AG10803 (cell line): Measurements from ENCODE around the gene ANKRD33B.
"Not testable (repeated sequence)": the region's sequence is repeated elsewhere in the genome, so short reads cannot be mapped to it uniquely, and the experiment has no call there.

ENCODE experiments used
- DNase-seq: peaks from one replicate; pipeline ENCODE4 v3.0.0; 2010; ENCODE audit warnings: low read depth
- H3K4me3 ChIP-seq: 2 replicates; pipeline ENCODE4 v1.5.1; 2011; ENCODE audit warnings: mild to moderate bottlenecking, low read length, control low read depth
- TF ChIP-seq, protein P1 (sequence below): conservative IDR thresholded peaks from 2 replicates; pipeline ENCODE4 v1.5.1; 2011; ENCODE audit warnings: mild to moderate bottlenecking, low read length, control low read depth, inconsistent platforms

ANKRD33B gene

DNA sequence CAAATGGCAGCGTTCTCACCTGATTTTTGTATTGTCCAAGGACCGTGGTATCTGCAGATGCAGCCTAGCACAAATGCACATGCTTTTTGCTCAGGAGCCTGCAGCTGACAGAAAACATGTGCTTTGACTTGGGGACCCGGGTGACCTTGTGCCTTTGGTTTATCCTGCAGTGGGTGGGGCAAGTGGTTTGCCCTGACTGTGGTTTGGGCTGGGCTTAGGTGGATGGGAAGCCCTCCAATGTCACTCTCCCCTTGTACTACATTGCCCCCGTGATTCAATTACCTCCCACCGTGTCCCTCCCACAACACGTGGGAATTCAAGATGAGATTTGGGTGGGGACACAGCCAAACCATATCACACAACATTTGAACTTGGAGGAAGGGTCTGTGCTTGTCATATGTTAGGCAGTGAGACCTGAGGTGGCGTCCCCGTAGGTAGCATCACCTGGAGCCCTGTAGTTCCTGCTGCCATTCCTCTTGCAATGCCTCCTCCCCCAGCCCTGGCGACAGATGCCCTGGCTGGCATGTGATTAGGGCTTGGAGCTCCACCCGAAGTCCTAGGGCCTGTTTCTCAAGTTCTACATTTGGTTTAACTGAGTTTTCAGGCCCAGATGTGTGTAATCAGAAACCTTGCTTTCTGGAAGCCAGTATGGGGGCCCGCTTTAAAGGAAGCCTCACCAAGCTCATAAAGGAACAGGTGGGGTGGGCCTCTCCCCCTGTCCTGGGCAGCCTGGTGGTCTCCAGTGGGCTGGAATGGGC lies 2.1 kb downstream of the ANKRD33B start:
- TF ChIP-seq, protein P1, sequence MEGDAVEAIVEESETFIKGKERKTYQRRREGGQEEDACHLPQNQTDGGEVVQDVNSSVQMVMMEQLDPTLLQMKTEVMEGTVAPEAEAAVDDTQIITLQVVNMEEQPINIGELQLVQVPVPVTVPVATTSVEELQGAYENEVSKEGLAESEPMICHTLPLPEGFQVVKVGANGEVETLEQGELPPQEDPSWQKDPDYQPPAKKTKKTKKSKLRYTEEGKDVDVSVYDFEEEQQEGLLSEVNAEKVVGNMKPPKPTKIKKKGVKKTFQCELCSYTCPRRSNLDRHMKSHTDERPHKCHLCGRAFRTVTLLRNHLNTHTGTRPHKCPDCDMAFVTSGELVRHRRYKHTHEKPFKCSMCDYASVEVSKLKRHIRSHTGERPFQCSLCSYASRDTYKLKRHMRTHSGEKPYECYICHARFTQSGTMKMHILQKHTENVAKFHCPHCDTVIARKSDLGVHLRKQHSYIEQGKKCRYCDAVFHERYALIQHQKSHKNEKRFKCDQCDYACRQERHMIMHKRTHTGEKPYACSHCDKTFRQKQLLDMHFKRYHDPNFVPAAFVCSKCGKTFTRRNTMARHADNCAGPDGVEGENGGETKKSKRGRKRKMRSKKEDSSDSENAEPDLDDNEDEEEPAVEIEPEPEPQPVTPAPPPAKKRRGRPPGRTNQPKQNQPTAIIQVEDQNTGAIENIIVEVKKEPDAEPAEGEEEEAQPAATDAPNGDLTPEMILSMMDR: no peak
- DNase-seq: peak; percentile 42
- peak overlapping the region; percentile 93 for H3K4me3 ChIP-seq

- TF ChIP-seq, protein P1: no peak
Observed at GRCh38 chr5:10566543-10567068, 2.7 kb downstream of the ANKRD33B start.

GRCh38 chr5:10567121-10567591 lies 3.3 kb downstream of the ANKRD33B start:
- TF ChIP-seq, protein P1: no peak
- no peak for DNase-seq
- H3K4me3 ChIP-seq: peak overlapping the region; percentile 93

More at GRCh38 chr5:10566543-10567068, 2.7 kb downstream of the ANKRD33B start:
- no peak for DNase-seq
- H3K4me3 ChIP-seq: peak overlapping the region; percentile 93

DNA sequence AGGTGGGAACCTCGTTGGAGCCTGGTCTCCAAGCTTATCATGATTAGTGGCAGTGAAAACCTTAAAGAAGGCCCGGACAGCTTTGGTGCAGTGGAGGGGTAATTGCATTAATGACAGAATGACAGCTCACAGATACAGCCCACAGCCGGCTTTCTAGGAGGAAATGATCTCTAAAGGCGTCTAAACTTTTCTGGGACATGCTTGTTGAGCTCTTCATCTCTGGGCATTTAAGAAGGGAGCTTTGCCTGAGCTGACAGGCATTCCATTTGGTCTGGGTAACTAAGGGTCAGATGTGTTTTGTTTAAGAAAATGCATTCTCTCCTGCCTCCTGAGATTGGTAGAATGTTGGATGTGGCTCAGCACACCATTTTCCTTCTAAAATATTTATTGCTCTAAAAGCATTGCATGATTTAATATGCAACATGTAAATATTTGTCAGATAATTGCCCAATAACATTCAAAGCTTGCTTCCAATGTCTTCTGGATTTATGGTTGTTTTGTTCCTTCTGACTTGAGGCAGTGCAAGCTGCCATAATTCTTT lies 4.0 kb downstream of the ANKRD33B start:
- peak overlapping the region; percentile 93 for H3K4me3 ChIP-seq
- TF ChIP-seq, protein P1: no peak

GRCh38 chr5:10570540-10570939 lies 6.7 kb downstream of the ANKRD33B start:
- DNase-seq: not testable (repeated sequence)

More for the DNA sequence above, 4.0 kb downstream of the ANKRD33B start:
- peak; percentile 94 for DNase-seq

GRCh38 chr5:10572451-10572850 lies 8.6 kb downstream of the ANKRD33B start:
- TF ChIP-seq, protein P1: no peak
- no peak for DNase-seq
- no peak overlapping the region for H3K4me3 ChIP-seq

More at GRCh38 chr5:10570540-10570939, 6.7 kb downstream of the ANKRD33B start:
- H3K4me3 ChIP-seq: not testable (repeated sequence)

DNA sequence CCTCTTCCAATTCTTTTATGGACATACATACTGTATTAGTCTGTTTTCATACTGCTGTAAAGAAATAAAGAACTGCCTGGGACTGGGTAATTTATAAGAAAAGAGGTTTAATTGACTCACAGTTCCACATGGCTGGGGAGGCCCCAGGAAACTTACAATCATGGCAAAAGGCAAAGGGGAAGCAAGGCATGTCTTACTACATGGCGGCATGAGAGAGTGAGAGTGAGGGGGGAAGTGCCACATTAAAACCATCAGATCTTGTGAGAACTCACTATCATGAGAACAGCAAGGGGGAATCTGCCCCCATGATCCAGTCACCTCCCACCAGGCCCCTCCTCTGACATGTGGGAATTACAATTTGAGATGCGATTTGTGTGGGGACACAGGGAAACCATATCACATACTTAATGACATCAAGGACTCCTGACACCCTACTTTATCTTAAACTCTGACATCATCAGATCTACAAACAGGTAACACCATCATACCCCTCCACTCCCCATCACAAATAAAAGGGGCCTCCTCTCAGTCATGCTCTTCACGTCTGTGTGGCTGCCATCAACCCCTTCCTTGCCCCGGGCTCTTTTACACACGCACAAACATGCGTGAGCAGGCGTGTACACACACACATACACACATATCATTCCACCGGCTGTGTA lies 9.7 kb downstream of the ANKRD33B start:
- no peak overlapping the region for H3K4me3 ChIP-seq
- DNase-seq: no peak
- TF ChIP-seq, protein P1: no peak

DNA sequence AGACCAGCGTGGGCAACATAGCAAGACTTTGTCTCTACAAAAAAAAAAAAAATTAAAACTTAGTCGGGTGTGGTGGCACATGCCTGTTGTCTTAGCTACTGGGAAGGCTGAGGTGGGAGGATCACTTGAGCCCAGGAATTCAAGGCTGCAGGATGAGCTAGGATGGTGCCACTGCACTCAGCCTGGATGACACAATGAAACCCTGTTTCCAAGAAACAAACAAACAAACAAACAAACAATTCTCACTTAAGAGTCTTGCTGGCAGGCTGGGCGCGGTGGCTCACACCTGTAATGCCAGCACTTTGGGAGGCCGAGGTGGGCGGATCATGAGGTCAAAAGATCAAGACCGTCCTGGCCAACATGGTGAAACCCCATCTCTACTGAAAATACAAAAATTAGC lies 11.0 kb downstream of the ANKRD33B start:
- not testable (repeated sequence) for H3K4me3 ChIP-seq, DNase-seq
